Activated CD4-positive, alpha-beta T cell treated with anti-CD3 and anti-CD28 coated beads for 24 hours (primary cell): ENCODE data around the gene ALDH4A1.

Experiments
- DNase-seq, 2 donors: peaks; one replicate each; pipeline ENCODE4 v3.0.0-alpha.2; 2020; ENCODE audit warnings: low read depth in 2 of 2

Gene ALDH4A1

DNA sequence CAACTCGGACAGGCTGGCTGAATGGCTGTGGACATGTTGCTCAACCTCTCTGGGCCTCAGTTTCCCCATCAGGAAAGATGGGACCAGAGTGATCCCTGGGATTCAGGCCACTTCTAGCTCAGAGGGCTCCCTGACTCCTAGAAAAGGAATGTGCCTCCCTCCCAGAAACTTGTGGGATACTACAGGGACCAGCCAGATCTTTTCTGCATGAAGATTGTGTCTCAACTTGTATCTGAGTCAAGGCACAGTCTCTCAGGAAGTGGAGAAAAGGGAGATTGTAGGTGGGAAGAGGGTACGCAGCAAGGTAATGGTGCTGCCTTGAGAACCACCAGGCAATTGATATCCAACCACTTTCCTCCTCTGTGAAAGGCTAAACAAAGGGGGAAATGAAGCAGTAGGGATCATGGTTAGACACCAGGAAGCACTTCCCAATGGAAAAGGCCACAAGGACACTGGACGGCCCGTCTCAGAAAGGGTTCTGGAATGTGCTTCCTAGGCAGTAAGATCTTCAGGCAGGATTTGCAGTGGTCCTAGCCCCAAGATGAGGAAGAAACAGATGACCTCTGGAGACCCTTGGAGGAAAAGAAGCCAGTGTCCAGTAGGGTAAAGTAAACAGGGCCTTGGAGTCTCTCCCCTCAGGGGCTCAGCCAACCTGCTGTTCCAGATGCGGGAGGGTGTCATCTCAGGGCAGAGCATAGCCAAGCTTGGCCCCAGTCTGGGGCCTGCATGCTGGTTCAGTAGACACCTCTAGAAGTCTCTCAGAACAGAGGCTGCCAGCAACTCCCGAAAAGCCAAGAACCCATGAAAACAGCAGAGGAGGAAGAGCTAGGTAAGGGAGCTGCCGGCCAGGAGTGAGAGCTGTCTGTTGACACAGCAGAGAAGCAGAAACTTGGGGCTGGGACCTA, 37.3 kb upstream of the ALDH4A1 start:
- no peak for DNase-seq

GRCh38 chr1:18938707-18939070, 36.3 kb upstream of the ALDH4A1 start:
- DNase-seq, result no peak

DNA sequence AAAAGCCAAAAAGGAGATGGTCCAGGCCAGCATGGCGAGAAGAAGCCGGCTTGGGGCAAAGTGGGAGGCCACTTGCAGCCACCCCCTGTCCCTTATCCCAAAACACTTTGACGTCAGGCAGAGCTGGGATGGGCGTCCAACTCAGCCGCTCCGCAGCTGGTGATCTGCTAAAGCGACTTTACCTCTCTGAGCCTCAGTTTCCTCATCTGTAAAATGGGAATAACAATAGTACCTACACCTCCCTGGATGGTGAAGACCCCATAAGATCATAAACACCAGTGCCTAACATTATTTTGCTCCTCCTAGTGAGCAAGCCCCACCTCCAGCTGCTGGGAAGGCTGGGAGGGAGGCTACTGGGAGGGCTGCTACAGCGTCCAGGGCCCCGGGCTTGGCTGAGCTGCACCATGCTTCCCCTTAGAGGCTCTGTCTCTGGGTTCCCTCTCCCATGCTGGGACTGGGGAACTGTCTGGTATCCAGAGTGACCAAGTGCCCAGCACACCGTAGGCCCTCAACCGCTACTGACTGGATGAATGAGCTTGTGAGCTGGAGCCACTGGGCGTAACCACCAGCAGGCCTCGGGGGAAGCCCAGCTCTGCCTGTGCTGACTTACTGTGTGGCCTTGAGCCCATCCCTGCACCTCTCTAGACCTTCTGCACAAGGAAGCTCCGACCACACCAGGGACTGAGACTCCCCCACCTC, 35.8 kb upstream of the ALDH4A1 start:
- DNase-seq, result no peak

DNA sequence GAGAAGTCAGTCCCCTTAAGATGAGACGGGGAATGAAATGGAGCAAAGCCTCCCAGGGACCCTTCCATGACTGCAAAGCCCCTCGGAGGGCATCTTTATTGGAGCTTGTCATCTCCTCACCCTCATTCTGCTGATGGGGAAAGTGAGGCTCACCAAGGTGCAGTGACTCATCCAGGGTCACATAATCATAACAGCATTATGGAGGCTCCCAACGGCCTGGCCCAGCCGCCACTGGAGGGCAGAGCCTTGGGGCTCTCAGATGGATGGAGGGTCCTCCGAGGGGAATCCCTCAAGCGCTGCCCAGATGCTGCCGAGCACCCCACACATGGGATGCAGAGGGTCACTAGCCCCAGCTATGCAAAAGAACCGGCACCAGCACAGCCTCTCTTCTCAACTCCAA, 35.2 kb upstream of the ALDH4A1 start:
- DNase-seq, result no peak

DNA sequence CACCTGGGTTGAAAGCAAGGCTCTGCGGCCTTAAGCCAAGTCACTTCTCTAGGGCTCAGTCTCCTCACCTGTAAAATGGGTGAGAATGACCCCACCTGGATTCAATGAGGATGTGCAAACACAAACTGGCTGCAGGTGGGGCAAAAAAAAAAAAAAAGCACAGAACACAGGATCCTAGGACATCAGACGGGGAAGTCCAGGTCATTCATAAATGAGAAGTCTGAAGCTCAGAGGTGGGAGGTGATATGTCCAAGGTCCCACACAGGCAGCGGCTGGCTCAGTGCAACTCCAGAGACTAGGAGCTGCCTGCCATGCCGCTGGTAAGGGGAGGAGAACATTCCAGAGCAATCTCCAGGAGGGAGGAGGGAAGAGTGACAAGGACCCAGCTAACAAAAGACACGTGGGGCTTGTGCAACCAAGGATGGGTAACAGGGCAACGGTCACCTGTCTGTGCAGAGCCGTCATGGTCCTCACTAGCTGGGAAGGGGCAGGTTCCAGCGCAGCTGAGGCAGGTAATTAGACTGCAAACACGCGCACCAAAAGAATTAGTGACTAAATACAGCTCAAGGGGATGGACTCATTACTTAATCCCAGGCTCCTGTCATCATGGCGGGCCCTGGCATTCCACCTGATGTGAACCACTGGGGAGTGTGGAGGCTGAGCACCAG, 34.6 kb upstream of the ALDH4A1 start:
- no peak for DNase-seq

DNA sequence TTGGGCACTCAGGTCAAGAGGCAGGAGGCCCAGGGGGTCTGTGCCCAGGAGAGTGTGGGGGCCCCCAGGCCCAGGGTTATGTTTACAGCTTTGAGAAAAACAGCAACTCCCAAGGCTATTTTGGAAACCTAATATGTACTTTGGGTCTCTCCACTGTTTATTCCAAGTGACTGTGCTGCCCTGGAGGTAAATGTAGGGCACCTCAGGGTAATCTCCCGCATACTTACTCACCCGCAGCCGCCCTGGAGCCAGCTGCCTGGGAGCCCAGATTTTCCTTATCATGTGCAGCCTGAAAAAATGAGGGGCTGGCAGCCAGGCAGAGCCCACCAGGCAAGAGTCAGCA, 34.1 kb upstream of the ALDH4A1 start:
- no peak for DNase-seq

DNA sequence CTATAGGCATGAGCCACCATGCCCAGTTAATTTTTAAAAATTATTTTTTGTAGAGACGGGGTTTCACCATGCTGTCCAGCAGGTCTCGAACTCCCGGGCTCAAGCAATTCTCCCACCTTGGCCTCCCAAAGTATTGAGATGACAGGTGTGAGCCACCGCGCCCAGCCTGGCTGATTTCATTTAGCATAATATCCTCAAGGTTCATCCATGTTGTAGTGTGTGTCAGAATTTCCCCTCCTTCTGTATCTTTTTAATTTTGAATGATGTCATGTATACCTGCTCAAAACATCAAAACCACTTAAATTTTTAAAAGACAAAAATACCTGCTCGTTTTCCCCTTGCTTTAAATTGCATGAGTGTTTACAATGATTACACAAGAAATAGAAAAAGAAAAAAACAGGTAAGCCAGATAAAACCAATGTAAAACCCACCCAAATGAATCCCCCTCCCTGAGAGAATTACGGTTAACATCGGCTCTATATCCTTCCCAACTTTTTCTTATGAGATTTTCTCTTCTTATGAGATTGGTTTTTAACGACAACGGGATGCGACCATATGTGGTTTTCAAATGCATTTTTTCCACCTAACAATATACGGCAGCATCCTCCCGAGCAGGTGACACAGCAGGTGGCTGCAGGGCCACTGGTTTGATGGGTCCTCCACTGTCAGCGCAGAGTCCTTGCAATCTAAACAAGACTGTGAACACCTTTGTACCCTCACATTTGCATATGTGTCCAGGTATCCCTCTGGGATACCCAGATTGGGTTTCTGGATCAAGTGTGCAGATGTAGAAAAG, 32.0 kb upstream of the ALDH4A1 start:
- no peak for DNase-seq

DNA sequence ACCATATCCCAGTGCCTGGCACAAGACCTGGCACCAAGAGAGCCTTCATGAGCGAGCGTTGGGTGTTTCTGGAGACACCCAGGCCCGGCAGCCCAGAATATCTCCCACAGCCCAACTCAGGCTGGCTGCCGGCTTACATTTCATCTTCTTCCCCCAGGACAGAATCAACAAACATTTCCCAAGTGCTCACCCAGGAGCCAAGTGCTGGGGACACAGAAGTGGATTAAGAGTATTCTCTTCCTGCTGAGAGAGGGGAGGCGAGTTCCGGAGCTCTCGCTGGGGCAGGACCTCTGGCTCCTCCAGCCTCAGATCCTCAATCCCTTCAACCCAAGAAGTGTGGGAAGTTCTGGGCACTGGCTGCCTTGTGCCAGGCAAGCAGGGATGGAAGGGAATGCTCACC, 30.5 kb upstream of the ALDH4A1 start:
- no peak for DNase-seq

DNA sequence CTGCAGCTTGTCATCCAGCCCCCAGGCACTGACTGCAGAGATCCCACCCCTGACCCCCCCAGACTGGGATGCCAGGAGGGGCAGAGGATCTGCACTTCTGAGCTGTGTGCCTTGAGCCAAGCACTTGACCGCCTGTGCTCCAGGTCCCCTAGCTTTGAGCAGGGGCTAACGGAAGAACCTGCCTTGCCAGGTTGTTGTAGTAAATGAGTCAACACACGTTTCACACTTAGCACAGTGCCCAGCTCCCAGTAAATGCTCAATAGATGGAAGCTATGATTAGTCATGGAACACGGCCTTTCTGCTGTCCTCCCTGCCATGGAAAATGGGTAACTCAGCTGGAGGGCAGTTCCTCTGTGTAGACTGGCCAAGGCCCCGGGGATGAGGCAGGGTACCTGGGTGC, 30.0 kb upstream of the ALDH4A1 start:
- no peak for DNase-seq

DNA sequence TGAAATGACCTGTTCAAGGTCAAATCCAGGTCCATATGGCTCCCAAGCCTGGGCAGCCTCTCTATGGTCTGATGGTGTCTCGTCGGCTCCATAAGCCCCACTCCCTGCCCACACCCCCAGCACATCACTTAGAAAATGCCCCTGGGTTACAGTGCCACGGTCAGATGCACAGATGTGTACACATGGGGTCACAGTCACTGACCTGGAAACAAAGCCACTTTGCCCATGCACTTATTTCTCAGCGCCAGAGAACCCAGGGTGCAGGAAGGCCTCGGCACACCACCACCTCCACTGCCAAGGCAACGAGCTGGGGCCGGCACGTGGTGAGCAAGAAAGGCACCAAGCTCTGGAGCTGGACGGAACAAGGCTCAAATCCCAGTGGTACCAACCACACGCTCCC, 29.4 kb upstream of the ALDH4A1 start:
- no peak for DNase-seq

DNA sequence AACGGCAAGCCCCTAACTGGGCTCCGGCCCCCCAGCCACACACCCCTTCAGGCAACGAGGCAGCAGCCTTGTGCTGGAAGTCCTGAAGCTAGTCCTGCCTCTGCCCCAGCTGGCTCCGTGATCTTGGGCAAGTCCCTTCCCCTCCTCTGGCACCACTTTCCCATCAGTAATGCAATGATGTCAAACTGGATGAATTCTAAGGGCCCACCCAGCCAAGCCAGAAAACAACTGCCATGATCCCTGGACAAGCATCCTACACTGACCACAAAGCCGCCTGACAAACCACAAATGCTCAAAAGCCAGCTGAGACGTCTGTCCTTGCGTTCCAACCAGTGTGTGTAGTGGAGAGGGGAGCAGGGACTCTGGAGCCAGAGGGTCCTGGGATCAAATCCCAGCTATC, 27.3 kb upstream of the ALDH4A1 start:
- DNase-seq, result no peak

DNA sequence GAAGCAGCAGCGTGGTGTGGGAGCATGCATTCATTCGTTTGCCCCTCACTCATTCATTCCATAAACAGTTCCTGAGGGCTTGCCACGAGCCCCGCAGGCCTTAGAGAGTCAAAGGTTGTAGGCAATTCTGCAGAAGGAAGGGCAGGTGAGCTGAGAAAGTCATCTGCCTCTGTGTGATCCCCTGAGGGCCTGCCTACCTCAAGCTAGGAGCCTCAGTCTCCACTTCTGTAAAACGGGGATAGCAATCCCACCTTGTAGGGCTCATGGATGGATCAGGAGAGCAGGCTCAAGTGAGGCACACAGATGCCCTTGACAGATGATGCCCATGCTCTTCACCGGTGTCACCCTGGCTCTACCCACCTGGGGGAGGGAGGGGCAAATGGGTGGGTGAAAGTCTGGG, 26.6 kb upstream of the ALDH4A1 start:
- DNase-seq, result no peak

DNA sequence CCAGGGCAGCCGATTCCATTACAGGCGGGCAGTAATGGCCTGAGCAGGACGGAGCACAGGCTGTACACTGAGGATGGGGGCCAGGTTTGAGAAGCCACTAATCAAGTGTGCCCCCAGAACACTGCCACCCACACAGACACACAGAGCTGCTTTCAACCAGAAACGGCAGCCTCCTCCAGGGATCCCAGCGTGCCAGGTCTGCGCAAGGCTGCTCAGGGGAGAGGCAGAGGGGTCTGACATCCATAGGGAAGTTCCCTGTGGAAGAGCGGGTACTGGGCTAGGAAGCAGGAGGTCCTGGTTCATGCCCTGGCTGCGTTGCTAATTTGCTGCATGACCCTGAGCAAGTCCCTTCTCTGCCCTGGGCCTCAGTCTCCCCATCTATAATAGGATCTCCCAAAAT, 26.1 kb upstream of the ALDH4A1 start:
- DNase-seq, result no peak

DNA sequence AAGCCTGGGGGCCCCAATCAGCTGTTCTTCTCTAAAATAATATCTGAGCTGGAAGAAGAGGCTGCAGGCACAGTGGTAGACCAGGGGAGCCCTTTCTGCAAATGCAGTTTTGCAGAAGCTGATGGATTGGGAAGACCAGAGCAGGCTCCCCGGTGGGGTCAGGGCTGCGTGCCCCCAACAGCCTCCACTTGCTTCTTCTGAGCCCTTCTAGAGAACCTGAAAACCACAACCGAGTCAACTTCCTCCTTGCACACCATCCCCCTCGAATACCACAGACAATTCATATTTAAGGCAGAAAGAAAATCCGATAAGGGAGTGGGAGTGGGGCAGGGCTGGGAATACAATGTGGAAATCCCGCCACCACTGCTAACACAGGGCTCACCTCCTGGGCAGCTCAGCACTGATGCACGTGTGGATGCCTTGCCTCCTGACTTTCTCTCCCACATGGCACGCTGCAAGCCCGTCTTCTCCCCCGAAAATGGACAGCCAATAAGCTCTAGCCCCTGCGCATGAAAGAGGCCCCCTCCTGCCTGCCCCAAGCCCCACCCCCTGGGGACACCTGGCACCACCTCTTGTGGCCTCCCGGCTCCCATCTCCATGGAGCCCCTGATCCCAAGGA, 25.4 kb upstream of the ALDH4A1 start:
- peak in 1 of 2 donors; percentile 23 for DNase-seq

DNA sequence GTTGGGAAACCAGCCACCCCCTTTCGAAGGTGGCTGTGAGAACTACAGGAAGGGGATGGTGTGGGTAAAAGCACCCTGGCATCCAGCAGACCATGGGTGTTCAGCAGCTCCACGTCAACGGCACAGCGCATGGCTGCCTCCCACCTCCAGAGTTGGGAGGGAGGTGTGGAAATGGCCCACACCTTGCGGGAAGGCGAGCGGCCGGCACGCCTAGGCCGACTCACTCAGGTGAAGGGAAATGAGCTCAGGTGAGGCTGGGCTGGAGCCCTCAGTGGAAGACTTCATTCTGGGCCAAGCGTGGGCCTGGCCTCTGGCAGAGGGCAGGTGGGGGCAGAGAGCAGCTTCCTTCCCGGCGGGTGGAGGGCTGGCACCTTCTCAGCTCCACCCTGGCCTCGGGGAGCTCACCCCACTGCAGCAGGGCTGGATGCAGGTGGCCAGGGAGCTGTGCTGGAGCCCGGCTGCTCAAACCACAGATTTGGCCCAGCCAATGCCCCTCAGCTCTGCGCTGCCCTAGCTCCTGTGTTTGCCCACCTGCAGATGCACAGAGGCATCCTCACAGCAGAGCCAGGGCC, 24.8 kb upstream of the ALDH4A1 start:
- DNase-seq, result no peak

GRCh38 chr1:18926315-18927081, 24.1 kb upstream of the ALDH4A1 start:
- DNase-seq, result peak; percentile 72 to 77

DNA sequence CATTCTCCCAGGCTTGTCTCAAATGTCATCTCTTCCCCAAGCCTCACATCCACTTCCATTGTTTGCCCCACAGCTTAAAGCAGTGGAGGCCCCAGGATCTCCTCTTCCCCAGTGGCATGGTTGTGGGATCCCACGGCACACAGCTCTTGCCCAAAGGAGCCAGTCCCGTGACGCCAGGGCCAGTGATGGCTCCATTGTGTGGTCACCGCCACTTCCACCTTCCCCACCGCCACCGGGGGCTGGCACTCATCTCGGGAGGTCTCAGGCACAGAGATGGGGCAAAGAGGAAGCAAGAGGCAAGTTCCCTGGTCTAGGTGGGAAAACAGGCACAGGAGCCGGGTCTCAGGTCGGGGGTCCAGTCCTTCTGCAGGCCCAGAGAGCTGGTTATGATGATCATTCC, 22.9 kb upstream of the ALDH4A1 start:
- no peak for DNase-seq

GRCh38 chr1:18924221-18924691, 21.9 kb upstream of the ALDH4A1 start:
- DNase-seq, result no peak

GRCh38 chr1:18923756-18924211, 21.4 kb upstream of the ALDH4A1 start:
- no peak for DNase-seq
